ENCODE data around the gene CCDC88C.

The CCDC88C gene

GRCh38 chr14:91413547-91414474, 3.8 kb downstream of the CCDC88C start:
- H3K4me2 ChIP-seq (ENCODE audit: insufficient read depth, low read length): peak overlapping the region; percentile 96
- no peaks in the 10 kb centered on the region for H3K27me3 ChIP-seq (ENCODE audit: insufficient read depth, low read length, poor library complexity)
- H3K4me3 ChIP-seq (ENCODE audit: low read depth in 1 of 2, low read length in 2 of 2): no peak overlapping the region
- TF ChIP-seq CTCF (IDR thresholded peaks at IDR 0.05; ENCODE audit: borderline replicate concordance, extremely low read depth, low read length, poor library complexity, severe bottlenecking) (no peak), EZH2 (IDR thresholded peaks at IDR 0.05; ENCODE audit: borderline replicate concordance, low read depth, low read length, severe bottlenecking) (no peak)
- H3K9ac ChIP-seq (ENCODE audit: low read depth, low read length): peak overlapping the region; percentile 11; the same call in 1 of the 2 replicates
- DNase-seq: no peak
- H2AFZ ChIP-seq (ENCODE audit: low read depth, low read length): no peak overlapping the region
- H3K9me3 ChIP-seq (ENCODE audit: insufficient read depth, low read length, severe bottlenecking): no peaks in the 10 kb centered on the region
- H3K36me3 ChIP-seq (ENCODE audit: insufficient read depth, low read length): peaks cover 45% of the 10 kb centered on the region
- peaks cover 44% of the 10 kb centered on the region for H4K20me1 ChIP-seq (ENCODE audit: insufficient read depth, low read length)
- no peak for ATAC-seq (ENCODE audit: insufficient read depth, low read depth)
- peak overlapping the region; percentile 58 for H3K27ac ChIP-seq (ENCODE audit: low read length)
- peaks cover 63% of the 10 kb centered on the region for H3K4me1 ChIP-seq (ENCODE audit: insufficient read depth, low read length)
- H3K79me2 ChIP-seq (ENCODE audit: insufficient read depth, low read length): peaks cover 82% of the 10 kb centered on the region

GRCh38 chr14:91412939-91413338, 4.7 kb downstream of the CCDC88C start:
- peak overlapping the region; percentile 96; the same call in 1 of the 2 replicates for H3K4me2 ChIP-seq (ENCODE audit: insufficient read depth, low read length)
- H3K79me2 ChIP-seq (ENCODE audit: insufficient read depth, low read length): peaks cover 91% of the 10 kb centered on the region
- H3K9me3 ChIP-seq (ENCODE audit: insufficient read depth, low read length, severe bottlenecking): no peaks in the 10 kb centered on the region
- peaks cover 54% of the 10 kb centered on the region for H3K36me3 ChIP-seq (ENCODE audit: insufficient read depth, low read length)
- peak overlapping the region; percentile 58; the same call in 1 of the 2 replicates for H3K27ac ChIP-seq (ENCODE audit: low read length)
- TF ChIP-seq EZH2 (IDR thresholded peaks at IDR 0.05; ENCODE audit: borderline replicate concordance, low read depth, low read length, severe bottlenecking) (no peak), CTCF (IDR thresholded peaks at IDR 0.05; ENCODE audit: borderline replicate concordance, extremely low read depth, low read length, poor library complexity, severe bottlenecking) (no peak)
- no peak overlapping the region for H3K4me3 ChIP-seq (ENCODE audit: low read depth in 1 of 2, low read length in 2 of 2)
- ATAC-seq (ENCODE audit: insufficient read depth, low read depth) (no peak), DNase-seq (no peak)
- H4K20me1 ChIP-seq (ENCODE audit: insufficient read depth, low read length): peaks cover 52% of the 10 kb centered on the region
- no peak overlapping the region for H3K9ac ChIP-seq (ENCODE audit: low read depth, low read length)
- H3K27me3 ChIP-seq (ENCODE audit: insufficient read depth, low read length, poor library complexity): no peaks in the 10 kb centered on the region
- H2AFZ ChIP-seq (ENCODE audit: low read depth, low read length): no peak overlapping the region
- H3K4me1 ChIP-seq (ENCODE audit: insufficient read depth, low read length): peaks cover 56% of the 10 kb centered on the region

DNA sequence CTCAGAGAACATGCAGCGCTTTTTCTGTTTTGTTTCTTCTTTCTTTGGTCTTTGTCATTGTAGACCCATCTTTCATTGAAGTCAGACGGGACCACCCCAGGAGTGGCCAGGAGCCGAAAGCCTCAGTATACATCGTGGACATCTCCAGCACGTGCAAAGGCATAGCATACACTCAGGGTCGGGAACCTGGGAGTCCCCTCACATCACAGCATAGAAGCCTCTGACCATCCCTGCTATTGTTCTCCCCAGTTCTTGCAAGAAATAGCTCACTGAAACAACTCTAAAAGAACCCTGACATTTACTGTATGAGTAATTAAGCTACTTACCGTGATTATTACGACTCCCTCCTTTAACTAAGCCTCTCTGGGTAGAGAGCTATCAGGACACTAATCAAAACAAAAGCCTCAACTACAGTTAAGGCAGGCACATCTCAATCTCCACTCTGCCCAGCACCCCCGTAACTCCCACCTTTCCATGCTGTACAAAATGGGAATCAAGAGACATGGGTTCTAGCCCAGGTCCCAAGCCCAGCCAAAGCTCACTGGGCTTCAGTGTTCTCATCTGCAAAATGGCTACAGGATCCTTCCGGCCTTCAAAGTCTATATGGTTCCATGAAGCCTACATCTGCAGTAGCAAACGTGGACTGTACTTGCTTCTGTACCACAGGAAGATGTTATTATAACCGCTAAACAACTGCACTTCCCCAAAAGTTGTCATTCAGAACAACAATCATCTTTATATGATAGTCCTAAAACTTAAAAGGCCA, 6.7 kb downstream of the CCDC88C start:
- Histone ChIP-seq H3K4me1 (ENCODE audit: insufficient read depth, low read length) (peaks cover 45% of the 10 kb centered on the region), H3K27me3 (ENCODE audit: insufficient read depth, low read length, poor library complexity) (no peaks in the 10 kb centered on the region), H4K20me1 (ENCODE audit: insufficient read depth, low read length) (peaks cover 72% of the 10 kb centered on the region), H2AFZ (ENCODE audit: low read depth, low read length) (no peak overlapping the region), H3K4me2 (ENCODE audit: insufficient read depth, low read length) (peak overlapping the region; percentile 26; the same call in 1 of the 2 replicates), H3K4me3 (ENCODE audit: low read depth in 1 of 2, low read length in 2 of 2) (no peak overlapping the region), H3K9ac (ENCODE audit: low read depth, low read length) (no peak overlapping the region), H3K27ac (ENCODE audit: low read length) (peak overlapping the region; percentile 29), H3K79me2 (ENCODE audit: insufficient read depth, low read length) (peaks cover 99% of the 10 kb centered on the region), H3K36me3 (ENCODE audit: insufficient read depth, low read length) (peaks cover 74% of the 10 kb centered on the region), H3K9me3 (ENCODE audit: insufficient read depth, low read length, severe bottlenecking) (no peaks in the 10 kb centered on the region)
- TF ChIP-seq CTCF (IDR thresholded peaks at IDR 0.05; ENCODE audit: borderline replicate concordance, extremely low read depth, low read length, poor library complexity, severe bottlenecking) (no peak), EZH2 (IDR thresholded peaks at IDR 0.05; ENCODE audit: borderline replicate concordance, low read depth, low read length, severe bottlenecking) (no peak)
- ATAC-seq (ENCODE audit: insufficient read depth, low read depth) (no peak), DNase-seq (no peak)

Measured in DND-41 (cell line).